Activated CD4-positive, alpha-beta T cell treated with anti-CD3 and anti-CD28 coated beads, Interleukin-2, amount 50 U/mL, for 16 hours (primary cell): ENCODE results near the gene NEMP2.
A peak's percentile ranks its signal among the peaks of the same experiment; 100 is the strongest.

Experiments
- DNase-seq: peaks from one replicate; pipeline ENCODE4 v3.0.0-alpha.2; 2020

Gene NEMP2

GRCh38 chr2:190534310-190535120, at the start of gene NEMP2:
NEMP2 (minus strand) TSS chr2:190534722; CDS start chr2:190534655, 67 bp downstream.
- peak; percentile 89 for DNase-seq

- DNase-seq = no peak
These were observed 49.2 kb upstream of the NEMP2 start for GRCh38 chr2:190583507-190584337.

GRCh38 chr2:190582736-190583506, 48.4 kb upstream of the NEMP2 start:
- DNase-seq = peak; percentile 24

- DNase-seq = no peak
These were observed 47.5 kb upstream of the NEMP2 start for GRCh38 chr2:190582019-190582418.

GRCh38 chr2:190579915-190580846, 45.7 kb upstream of the NEMP2 start:
- no peak for DNase-seq

- no peak for DNase-seq
These were observed 44.5 kb upstream of the NEMP2 start for GRCh38 chr2:190579058-190579410.

GRCh38 chr2:190578158-190579057, 43.9 kb upstream of the NEMP2 start:
- no peak for DNase-seq

GRCh38 chr2:190576573-190576972, 42.1 kb upstream of the NEMP2 start:
- DNase-seq = no peak

GRCh38 chr2:190575263-190575662, 40.7 kb upstream of the NEMP2 start:
- no peak for DNase-seq

GRCh38 chr2:190574169-190574568, 39.6 kb upstream of the NEMP2 start:
- DNase-seq = no peak

- DNase-seq = no peak
These were observed 37.7 kb upstream of the NEMP2 start for GRCh38 chr2:190572246-190572645.

- DNase-seq = no peak
These were observed 37.2 kb upstream of the NEMP2 start for GRCh38 chr2:190571686-190572085.

- no peak for DNase-seq
These were observed 36.3 kb upstream of the NEMP2 start for GRCh38 chr2:190570871-190571270.

- DNase-seq = no peak
These were observed 35.7 kb upstream of the NEMP2 start for GRCh38 chr2:190569994-190570755.

- no peak for DNase-seq
These were observed 30.3 kb upstream of the NEMP2 start for GRCh38 chr2:190564838-190565237.

GRCh38 chr2:190563646-190564045, 29.1 kb upstream of the NEMP2 start:
- DNase-seq = no peak

GRCh38 chr2:190563109-190563508, 28.6 kb upstream of the NEMP2 start:
- peak; percentile 6 for DNase-seq

GRCh38 chr2:190562121-190562520, 27.6 kb upstream of the NEMP2 start:
- DNase-seq = no peak

GRCh38 chr2:190561094-190561493, 26.6 kb upstream of the NEMP2 start:
- DNase-seq = no peak

GRCh38 chr2:190554357-190555006, 20.0 kb upstream of the NEMP2 start:
- no peak for DNase-seq
